GM12878 (cell line): ENCODE data around the gene JADE1. TPM values are rescaled to one million over a fixed set of nuclear protein-coding genes. Genes with fewer than 3 reads are reported as not detected.

Experiments used
- ATF7 ChIP-seq: fragments of 450-650 bp; IDR thresholded peaks from 2 replicates; pipeline ENCODE4 v1.6.1; 2016; ENCODE audit warnings: low read depth, mild to moderate bottlenecking
- BCL11A ChIP-seq: IDR thresholded peaks from 2 replicates; pipeline ENCODE4 v1.6.1; 2011; ENCODE audit warnings: low read depth, low read length
- BRCA1 ChIP-seq: IDR thresholded peaks from 2 replicates; pipeline ENCODE4 v1.6.1; 2011; ENCODE audit warnings: low read depth, low read length, improper control_type of control experiment
- CBX5 ChIP-seq: sonication (generic); IDR thresholded peaks from 2 replicates; pipeline ENCODE4 v1.6.1; 2016; ENCODE audit warnings: low read depth, moderate library complexity, mild to moderate bottlenecking, inconsistent platforms
- CEBPB ChIP-seq, 2 experiments: fragments of 150-350 bp in 1 of 2; IDR thresholded peaks; 2 replicates each; pipeline ENCODE4 v1.6.1; 2012 to 2014; ENCODE audit warnings: low read depth in 2 of 2, low read length in 2 of 2, borderline replicate concordance in 1 of 2, inconsistent platforms in 1 of 2
- CUX1 ChIP-seq: IDR thresholded peaks from 2 replicates; pipeline ENCODE4 v1.6.1; 2012; ENCODE audit warnings: improper control_type of control experiment, low read depth, low read length; ENCODE audit not compliant: insufficient replicate concordance
- E2F4 ChIP-seq: IDR thresholded peaks from 2 replicates; pipeline ENCODE4 v1.6.1; 2012; ENCODE audit warnings: low read depth, low read length, improper control_type of control experiment
- GATAD2B ChIP-seq: fragments of 450-650 bp; conservative IDR thresholded peaks from 2 replicates; pipeline ENCODE4 v1.6.1; 2017; ENCODE audit warnings: low read depth, mild to moderate bottlenecking, moderate library complexity
- HSF1 ChIP-seq: fragments of 150-350 bp; IDR thresholded peaks from 2 replicates; pipeline ENCODE4 v1.6.1; 2014; ENCODE audit warnings: mild to moderate bottlenecking, low read depth, low read length
- IKZF1 ChIP-seq: fragments of 450-650 bp; conservative IDR thresholded peaks from 2 replicates; pipeline ENCODE4 v1.6.1; 2017; ENCODE audit warnings: antibody characterized with exemption, mild to moderate bottlenecking
- MXI1 ChIP-seq: fragments of 150-350 bp; IDR thresholded peaks from 2 replicates; pipeline ENCODE4 v1.6.1; 2011; ENCODE audit warnings: low read depth, mild to moderate bottlenecking, inconsistent platforms, low read length, improper control_type of control experiment
- MYB ChIP-seq: fragments of 150-350 bp; IDR thresholded peaks from 2 replicates; pipeline ENCODE4 v1.6.1; 2014; ENCODE audit warnings: mild to moderate bottlenecking, low read depth, low read length, borderline replicate concordance
- RUNX3 ChIP-seq: IDR thresholded peaks from 2 replicates; pipeline ENCODE4 v1.6.1; 2012; ENCODE audit warnings: low read length, inconsistent platforms
- YY1 ChIP-seq: IDR thresholded peaks from 2 replicates; pipeline ENCODE4 v1.6.1; 2011; ENCODE audit warnings: low read depth, mild to moderate bottlenecking, low read length
- ZBTB33 ChIP-seq: fragments of 450-650 bp; IDR thresholded peaks from 2 replicates; pipeline ENCODE4 v1.6.1; 2017; ENCODE audit warnings: mild to moderate bottlenecking
- ZNF24 ChIP-seq: fragments of 450-650 bp; IDR thresholded peaks from 2 replicates; pipeline ENCODE4 v1.6.1; 2017; ENCODE audit warnings: antibody characterized with exemption, mild to moderate bottlenecking
- polyA plus RNA-seq, 11 experiments: library from polyadenylated mRNA; depleted of rRNA in 4 of 11; unstranded in 6 of 11; stranded (reverse) in 5 of 11; fragments of >200 nt; fragmentation: Nextera tagmentation in 4 of 11; fragmentation: Illumina TruSeq in 1 of 11; extraction: Ambion mirVana in 4 of 11; extraction: Trizol in 1 of 11; gene quantifications; 1 replicate in 1 of 11; 2 replicates in 10 of 11; pipeline versions ENCODE4 v1.2.1 to v1.2.3, GENCODE V29; 2011 to 2016; ENCODE audit warnings: inconsistent platforms in 2 of 11, missing spikeins in 2 of 11, low read depth in 1 of 11
- total RNA-seq, 4 experiments: library from RNA; depleted of rRNA in 3 of 4; stranded (reverse); fragments of >200 nt in 3 of 4; fragmentation: Illumina TruSeq in 1 of 4; extraction: Trizol in 1 of 4; gene quantifications; 2 replicates each; pipeline versions ENCODE4 v1.2.1 to v1.2.3, GENCODE V29; 2013 to 2021
- TF ChIP-seq, protein P1 (sequence below): IDR thresholded peaks from 2 replicates; pipeline ENCODE4 v1.6.1; 2012; ENCODE audit warnings: low read length, inconsistent platforms
- TF ChIP-seq, protein P2 (sequence below): fragments of 450-650 bp; IDR thresholded peaks from 2 replicates; pipeline ENCODE4 v1.6.1; 2016; ENCODE audit warnings: mild to moderate bottlenecking

Gene JADE1
- total and polyA plus RNA-seq, 10 of the 15 experiments (the other 5 are each of a cell fraction or from before 2014, with no cell fraction given) = 5.9 to 27.2 (median 15.8) TPM

GRCh38 chr4:128913228-128913627 lies 103.7 kb downstream of the JADE1 start (continued):
- TF ChIP-seq CUX1 (peak; percentile 95), E2F4 (no peak), ZNF24 (peak; percentile 13; the same call in 1 of the 2 replicates), ATF7 (peak; percentile 60; the same call in 1 of the 2 replicates), BCL11A (no peak), CEBPB (IDR thresholded peaks at IDR 0.05; ENCODE audit: borderline replicate concordance in 1 of 2, low read depth in 2 of 2, low read length in 2 of 2) (no peak), ZBTB33 (no peak), CBX5 (peak; percentile 50; the same call in 1 of the 2 replicates), BRCA1 (no peak), RUNX3 (peak; percentile 76; the same call in 1 of the 2 replicates), IKZF1 (0 out of 2 replicates have a peak, but pooled peaks have one; percentile 9), YY1 (no peak), MXI1 (no peak), GATAD2B (peak; percentile 93), HSF1 (no peak), MYB (no peak)
- TF ChIP-seq, protein P1, sequence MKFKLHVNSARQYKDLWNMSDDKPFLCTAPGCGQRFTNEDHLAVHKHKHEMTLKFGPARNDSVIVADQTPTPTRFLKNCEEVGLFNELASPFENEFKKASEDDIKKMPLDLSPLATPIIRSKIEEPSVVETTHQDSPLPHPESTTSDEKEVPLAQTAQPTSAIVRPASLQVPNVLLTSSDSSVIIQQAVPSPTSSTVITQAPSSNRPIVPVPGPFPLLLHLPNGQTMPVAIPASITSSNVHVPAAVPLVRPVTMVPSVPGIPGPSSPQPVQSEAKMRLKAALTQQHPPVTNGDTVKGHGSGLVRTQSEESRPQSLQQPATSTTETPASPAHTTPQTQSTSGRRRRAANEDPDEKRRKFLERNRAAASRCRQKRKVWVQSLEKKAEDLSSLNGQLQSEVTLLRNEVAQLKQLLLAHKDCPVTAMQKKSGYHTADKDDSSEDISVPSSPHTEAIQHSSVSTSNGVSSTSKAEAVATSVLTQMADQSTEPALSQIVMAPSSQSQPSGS = peak; percentile 96
- TF ChIP-seq, protein P2, sequence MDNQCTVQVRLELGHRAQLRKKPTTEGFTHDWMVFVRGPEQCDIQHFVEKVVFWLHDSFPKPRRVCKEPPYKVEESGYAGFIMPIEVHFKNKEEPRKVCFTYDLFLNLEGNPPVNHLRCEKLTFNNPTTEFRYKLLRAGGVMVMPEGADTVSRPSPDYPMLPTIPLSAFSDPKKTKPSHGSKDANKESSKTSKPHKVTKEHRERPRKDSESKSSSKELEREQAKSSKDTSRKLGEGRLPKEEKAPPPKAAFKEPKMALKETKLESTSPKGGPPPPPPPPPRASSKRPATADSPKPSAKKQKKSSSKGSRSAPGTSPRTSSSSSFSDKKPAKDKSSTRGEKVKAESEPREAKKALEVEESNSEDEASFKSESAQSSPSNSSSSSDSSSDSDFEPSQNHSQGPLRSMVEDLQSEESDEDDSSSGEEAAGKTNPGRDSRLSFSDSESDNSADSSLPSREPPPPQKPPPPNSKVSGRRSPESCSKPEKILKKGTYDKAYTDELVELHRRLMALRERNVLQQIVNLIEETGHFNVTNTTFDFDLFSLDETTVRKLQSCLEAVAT = 0 out of 2 replicates have a peak, but pooled peaks have one; percentile 12
